HFF-Myc (cell line): ENCODE results near the gene GATAD2B.

Experiments
- DNase-seq: peaks from one replicate; pipeline ENCODE4 v3.0.0-alpha.2; 2011; ENCODE audit warnings: low read depth; ENCODE audit errors: extremely low read depth
- H3K4me3 ChIP-seq: replicated peaks from 2 replicates; pipeline ENCODE4 v1.5.1; 2011; ENCODE audit warnings: low read depth, mild to moderate bottlenecking, control low read depth, low read length
- CTCF ChIP-seq: IDR thresholded peaks from 2 replicates; pipeline ENCODE4 v1.5.1; 2012; ENCODE audit warnings: mild to moderate bottlenecking, low read depth, low read length, control low read depth; ENCODE audit errors: missing control alignments

GATAD2B gene

GRCh38 chr1:153944005-153944826 is 21.4 kb upstream of the GATAD2B start:
- DNase-seq: no peak
- no peak overlapping the region for H3K4me3 ChIP-seq
- no peak for TF ChIP-seq CTCF

- TF ChIP-seq CTCF: no peak
- no peak for DNase-seq
- no peak overlapping the region for H3K4me3 ChIP-seq
Measured at GRCh38 chr1:153942766-153943549, 20.2 kb upstream of the GATAD2B start.

GRCh38 chr1:153941826-153942725 is 19.3 kb upstream of the GATAD2B start:
- no peak for DNase-seq
- no peak for TF ChIP-seq CTCF

GRCh38 chr1:153940756-153941155 is 18.0 kb upstream of the GATAD2B start:
- no peak overlapping the region for H3K4me3 ChIP-seq
- no peak for TF ChIP-seq CTCF
- no peak for DNase-seq

More at GRCh38 chr1:153941826-153942725, 19.3 kb upstream of the GATAD2B start:
- no peak overlapping the region for H3K4me3 ChIP-seq

- no peak for TF ChIP-seq CTCF
- H3K4me3 ChIP-seq: no peak overlapping the region
- DNase-seq: no peak
Measured at GRCh38 chr1:153939476-153939875, 16.7 kb upstream of the GATAD2B start.

- TF ChIP-seq CTCF: no peak
- no peak overlapping the region for H3K4me3 ChIP-seq
- DNase-seq: no peak
Measured at GRCh38 chr1:153938996-153939395, 16.2 kb upstream of the GATAD2B start.
